ENCODE measurements around the gene ATP4B. TPM values are rescaled to one million over a fixed set of nuclear protein-coding genes. Genes with fewer than 3 reads are reported as not detected.

Gene ATP4B
- not detected for total RNA-seq

- ChIA-PET CTCF (no interaction called here), POLR2A (no interaction called here)
These were observed at the start of gene ATP4B for GRCh38 chr13:113657851-113658741. ATP4B (minus strand) TSS chr13:113658198; CDS start chr13:113658144, 54 bp downstream.

GRCh38 chr13:113672002-113672651, 14.1 kb upstream of the ATP4B start:
- CTCF ChIA-PET = no interaction called here
- POLR2A ChIA-PET = no interaction called here

GRCh38 chr13:113671066-113672001, 13.3 kb upstream of the ATP4B start:
- ChIA-PET CTCF (no interaction called here), POLR2A (no interaction called here)

- ChIA-PET POLR2A (no interaction called here), CTCF (no interaction called here)
These were observed 12.5 kb upstream of the ATP4B start for GRCh38 chr13:113670541-113670940.

GRCh38 chr13:113669755-113670341, 11.8 kb upstream of the ATP4B start:
- ChIA-PET POLR2A (no interaction called here), CTCF (no interaction called here)

GRCh38 chr13:113669231-113669754, 11.3 kb upstream of the ATP4B start:
- POLR2A ChIA-PET = no interaction called here
- CTCF ChIA-PET = no interaction called here

- ChIA-PET CTCF (no interaction called here), POLR2A (no interaction called here)
These were observed 10.5 kb upstream of the ATP4B start for GRCh38 chr13:113668491-113668971.

GRCh38 chr13:113667771-113668490, 9.9 kb upstream of the ATP4B start:
- ChIA-PET CTCF (no interaction called here), POLR2A (no interaction called here)

GRCh38 chr13:113666951-113667701, 9.1 kb upstream of the ATP4B start, which contains the start of gene GRK1:
GRK1 (plus strand) TSS chr13:113667219; CDS start chr13:113667387, 168 bp downstream.
- POLR2A ChIA-PET = no interaction called here
- CTCF ChIA-PET = interaction anchor here (0.8 kb wide), 1 partner anchor 57 kb away, joined by 3 read pairs; no protein-coding TSS in a partner anchor

- ChIA-PET POLR2A (no interaction called here), CTCF (no interaction called here)
These were observed 8.3 kb upstream of the ATP4B start for GRCh38 chr13:113666329-113666670.

GRCh38 chr13:113665597-113666328, 7.8 kb upstream of the ATP4B start:
- POLR2A ChIA-PET = no interaction called here
- CTCF ChIA-PET = no interaction called here

GRCh38 chr13:113664751-113665596, 7.0 kb upstream of the ATP4B start:
- POLR2A ChIA-PET = no interaction called here

GRCh38 chr13:113663934-113664333, 5.9 kb upstream of the ATP4B start:
- ChIA-PET POLR2A (no interaction called here), CTCF (no interaction called here)

More at GRCh38 chr13:113664751-113665596, 7.0 kb upstream of the ATP4B start:
- CTCF ChIA-PET = no interaction called here

GRCh38 chr13:113661509-113661908, 3.5 kb upstream of the ATP4B start:
- POLR2A ChIA-PET = no interaction called here
- CTCF ChIA-PET = no interaction called here

GRCh38 chr13:113660066-113660465, 2.1 kb upstream of the ATP4B start:
- ChIA-PET POLR2A (no interaction called here), CTCF (no interaction called here)

GRCh38 chr13:113659337-113659736, 1.3 kb upstream of the ATP4B start:
- POLR2A ChIA-PET = no interaction called here
- CTCF ChIA-PET = no interaction called here

GRCh38 chr13:113658836-113659235, 838 bp upstream of the ATP4B start:
- ChIA-PET POLR2A (no interaction called here), CTCF (no interaction called here)
